IPS-18c (cell line): Measurements from ENCODE around the gene RAB3C.
"Not testable (repeated sequence)": the region's sequence is repeated elsewhere in the genome, so short reads cannot be mapped to it uniquely, and the experiment has no call there.

Experiments used
- H3K4me3 ChIP-seq: 2 replicates; pipeline ENCODE4 v1.7.0; 2013; ENCODE audit warnings: low read depth, mild to moderate bottlenecking, low read length, moderate library complexity; ENCODE audit not compliant: insufficient read depth
- H3K9me3 ChIP-seq: one replicate; pipeline ENCODE4 v1.6.1; 2013; ENCODE audit warnings: mild to moderate bottlenecking, low read length, moderate library complexity; ENCODE audit not compliant: control insufficient read depth, insufficient read depth

Gene RAB3C

GRCh38 chr5:58648846-58649245 is 66.0 kb downstream of the RAB3C start:
- Histone ChIP-seq H3K4me3 (no peak overlapping the region), H3K9me3 (no peaks in the 10 kb centered on the region)

GRCh38 chr5:58649716-58650115 is 66.8 kb downstream of the RAB3C start:
- Histone ChIP-seq H3K9me3 (no peaks in the 10 kb centered on the region), H3K4me3 (no peak overlapping the region)

GRCh38 chr5:58653521-58653920 is 70.6 kb downstream of the RAB3C start:
- no peaks in the 10 kb centered on the region for H3K9me3 ChIP-seq
- no peak overlapping the region for H3K4me3 ChIP-seq

GRCh38 chr5:58666141-58666540 is 83.3 kb downstream of the RAB3C start:
- Histone ChIP-seq H3K4me3 (no peak overlapping the region), H3K9me3 (no peaks in the 10 kb centered on the region)

- no peak overlapping the region for H3K4me3 ChIP-seq
- no peaks in the 10 kb centered on the region for H3K9me3 ChIP-seq
Measured at GRCh38 chr5:58666598-58667581, 84.0 kb downstream of the RAB3C start.

- Histone ChIP-seq H3K4me3 (no peak overlapping the region), H3K9me3 (no peaks in the 10 kb centered on the region)
Measured at GRCh38 chr5:58670582-58670981, 87.7 kb downstream of the RAB3C start.

- no peak overlapping the region for H3K4me3 ChIP-seq
Measured at GRCh38 chr5:58671155-58671554, 88.3 kb downstream of the RAB3C start.

GRCh38 chr5:58672521-58672920 is 89.6 kb downstream of the RAB3C start:
- Histone ChIP-seq H3K9me3 (no peaks in the 10 kb centered on the region), H3K4me3 (no peak overlapping the region)

More at GRCh38 chr5:58671155-58671554, 88.3 kb downstream of the RAB3C start:
- H3K9me3 ChIP-seq: no peaks in the 10 kb centered on the region

GRCh38 chr5:58674070-58674469 is 91.2 kb downstream of the RAB3C start:
- Histone ChIP-seq H3K4me3 (no peak overlapping the region), H3K9me3 (no peaks in the 10 kb centered on the region)

GRCh38 chr5:58674711-58675110 is 91.8 kb downstream of the RAB3C start:
- H3K4me3 ChIP-seq: no peak overlapping the region
- H3K9me3 ChIP-seq: no peaks in the 10 kb centered on the region

- Histone ChIP-seq H3K9me3 (no peaks in the 10 kb centered on the region), H3K4me3 (no peak overlapping the region)
Measured at GRCh38 chr5:58675341-58675740, 92.5 kb downstream of the RAB3C start.

- Histone ChIP-seq H3K4me3 (no peak overlapping the region), H3K9me3 (no peaks in the 10 kb centered on the region)
Measured at GRCh38 chr5:58677650-58678049, 94.8 kb downstream of the RAB3C start.

GRCh38 chr5:58680503-58680902 is 97.6 kb downstream of the RAB3C start:
- no peaks in the 10 kb centered on the region for H3K9me3 ChIP-seq
- no peak overlapping the region for H3K4me3 ChIP-seq

- no peak overlapping the region for H3K4me3 ChIP-seq
Measured at GRCh38 chr5:58681943-58682342, 99.1 kb downstream of the RAB3C start.

GRCh38 chr5:58683567-58683966 is 100.7 kb downstream of the RAB3C start:
- H3K9me3 ChIP-seq: no peaks in the 10 kb centered on the region
- no peak overlapping the region for H3K4me3 ChIP-seq

More at GRCh38 chr5:58681943-58682342, 99.1 kb downstream of the RAB3C start:
- H3K9me3 ChIP-seq: no peaks in the 10 kb centered on the region

- Histone ChIP-seq H3K4me3 (no peak overlapping the region), H3K9me3 (no peaks in the 10 kb centered on the region)
Measured at GRCh38 chr5:58687079-58687478, 104.2 kb downstream of the RAB3C start.

GRCh38 chr5:58687595-58687994 is 104.7 kb downstream of the RAB3C start:
- Histone ChIP-seq H3K4me3 (no peak overlapping the region), H3K9me3 (no peaks in the 10 kb centered on the region)

GRCh38 chr5:58699088-58699761 is 116.3 kb downstream of the RAB3C start:
- H3K9me3 ChIP-seq, H3K4me3 ChIP-seq: not testable (repeated sequence)
